HG03439 (cell line): ENCODE data around the gene KRTAP2-3.
"Not testable (repeated sequence)": the region's sequence is repeated elsewhere in the genome, so short reads cannot be mapped to it uniquely, and the experiment has no call there.

Experiments
- ATAC-seq: cut with Tn5 transposase; IDR thresholded peaks from one replicate; pipeline ENCODE4 v1.9.1; 2021; ENCODE audit warnings: mild to moderate bottlenecking, moderate library complexity; ENCODE audit not compliant: unreplicated experiment

Gene KRTAP2-3

DNA sequence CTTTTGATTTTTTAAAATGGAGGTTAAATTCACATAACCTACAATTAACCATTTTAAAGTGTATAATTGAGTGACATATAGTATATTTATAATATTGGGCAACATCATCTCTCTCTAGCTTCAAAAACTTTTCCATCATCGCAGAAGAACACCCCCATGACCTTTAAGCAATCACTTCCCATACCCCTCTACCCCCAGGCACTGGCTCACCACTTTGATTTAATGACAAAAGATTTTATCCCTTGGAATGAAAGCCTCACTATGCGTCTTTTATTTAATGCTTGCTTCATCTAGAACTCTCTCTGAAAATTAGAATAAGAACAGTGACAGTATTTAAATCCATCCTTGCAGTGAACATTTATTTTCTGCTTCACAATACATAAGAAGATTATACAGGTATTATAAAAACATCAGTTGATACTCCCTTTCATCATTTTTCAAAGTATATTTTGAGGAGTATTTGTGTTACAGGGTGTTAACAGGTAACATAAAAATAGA is 22.0 kb downstream of the KRTAP2-3 start:
- ATAC-seq, result no peak

DNA sequence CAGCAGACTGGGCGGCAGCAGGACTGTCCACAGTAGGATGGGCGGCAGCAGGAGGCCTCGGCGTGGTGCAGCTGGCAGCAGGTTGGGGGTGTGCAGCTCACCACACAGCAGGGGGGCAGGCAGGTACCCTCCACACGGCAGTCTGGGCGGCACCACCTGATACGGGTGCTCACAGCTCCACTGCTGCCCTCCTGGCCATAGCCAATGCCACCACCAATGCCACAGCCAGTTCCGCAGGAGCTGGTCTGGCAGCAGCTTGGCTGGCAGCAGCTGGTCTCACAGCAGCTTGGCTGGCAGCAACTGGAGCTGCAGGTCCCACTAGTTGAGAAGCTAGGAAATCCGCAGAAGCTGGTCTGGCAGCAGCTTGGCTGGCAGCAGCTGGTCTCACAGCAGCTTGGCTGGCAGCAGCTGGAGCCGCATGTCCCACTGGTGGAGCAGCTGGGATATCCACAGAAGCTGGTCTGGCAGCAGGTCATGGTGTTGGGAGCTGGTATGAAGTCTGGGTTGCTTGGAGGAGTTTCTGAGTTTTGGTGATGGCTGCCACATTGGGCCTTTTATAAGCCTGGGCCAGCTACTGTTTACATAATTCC is 25.5 kb downstream of the KRTAP2-3 start, which contains the start of gene KRTAP1-3:
KRTAP1-3 (minus strand) TSS at position 529 of the 590 bp plus-strand sequence; CDS start at position 476, 53 bp downstream.
- not testable (repeated sequence) for ATAC-seq

DNA sequence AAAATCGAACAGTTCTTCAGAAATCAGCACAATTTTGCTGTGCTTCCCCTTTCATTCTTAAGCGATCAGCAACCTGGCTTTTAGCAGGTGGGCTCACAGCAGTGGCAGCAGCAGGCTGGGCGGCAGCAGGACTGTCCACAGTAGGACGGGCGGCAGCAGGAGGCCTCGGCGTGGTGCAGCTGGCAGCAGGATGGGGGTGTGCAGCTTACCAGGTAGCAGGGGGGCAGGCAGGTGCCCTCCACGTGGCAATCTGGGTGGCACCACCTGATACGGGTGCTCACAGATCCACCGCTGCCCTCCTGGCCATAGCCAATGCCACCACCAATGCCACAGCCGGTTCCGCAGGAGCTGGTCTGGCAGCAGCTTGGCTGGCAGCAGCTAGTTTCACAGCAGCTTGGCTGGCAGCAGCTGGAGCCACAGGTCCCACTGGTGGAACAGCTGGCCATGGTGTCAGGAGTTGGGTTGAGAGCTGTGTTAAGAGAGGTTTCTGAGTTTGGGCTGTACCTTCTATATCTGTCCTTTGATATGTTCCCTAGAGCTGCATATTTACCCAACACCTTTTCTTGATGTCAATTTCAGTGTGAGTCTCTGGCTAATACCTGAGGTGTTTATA is 30.2 kb downstream of the KRTAP2-3 start, which contains the start of gene KRTAP1-4:
KRTAP1-4 (minus strand) TSS at position 563 of the 613 bp plus-strand sequence; CDS start at position 446, 117 bp downstream.
- ATAC-seq, result no peak

DNA sequence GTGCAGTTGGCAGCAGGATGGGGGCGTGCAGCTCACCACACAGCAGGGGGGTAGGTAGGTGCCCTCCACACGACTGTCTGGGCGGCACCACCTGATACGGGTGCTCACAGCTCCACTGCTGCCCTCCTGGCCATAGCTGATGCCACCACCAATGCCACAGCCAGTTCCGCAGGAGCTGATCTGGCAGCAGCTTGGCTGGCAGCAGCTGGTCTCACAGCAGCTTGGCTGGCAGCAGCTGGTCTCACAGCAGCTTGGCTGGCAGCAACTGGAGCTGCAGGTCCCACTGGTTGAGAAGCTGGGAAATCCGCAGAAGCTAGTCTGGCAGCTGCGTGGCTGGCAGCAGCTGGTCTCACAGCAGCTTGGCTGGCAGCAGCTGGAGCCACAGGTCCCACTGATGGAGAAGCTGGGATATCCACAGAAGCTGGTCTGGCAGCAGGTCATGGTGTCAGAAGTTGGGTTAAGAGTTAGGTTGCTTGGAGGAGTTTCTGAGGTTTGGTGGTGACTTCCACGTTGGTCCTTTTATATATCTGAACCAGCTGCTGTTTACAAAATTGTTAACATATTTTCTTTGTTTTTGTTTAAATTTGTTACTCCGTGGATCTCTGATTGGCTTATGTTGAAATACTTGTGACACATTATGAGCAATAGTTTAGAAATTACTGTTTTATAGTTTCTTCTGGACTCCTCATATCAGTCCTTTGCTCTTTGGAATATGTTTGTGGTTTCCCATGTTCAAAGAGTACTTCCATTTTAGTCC is 33.0 kb downstream of the KRTAP2-3 start, which contains the start of gene KRTAP1-5:
KRTAP1-5 (minus strand) TSS at position 494 of the 757 bp plus-strand sequence; CDS start at position 441, 53 bp downstream.
- ATAC-seq, result no peak

DNA sequence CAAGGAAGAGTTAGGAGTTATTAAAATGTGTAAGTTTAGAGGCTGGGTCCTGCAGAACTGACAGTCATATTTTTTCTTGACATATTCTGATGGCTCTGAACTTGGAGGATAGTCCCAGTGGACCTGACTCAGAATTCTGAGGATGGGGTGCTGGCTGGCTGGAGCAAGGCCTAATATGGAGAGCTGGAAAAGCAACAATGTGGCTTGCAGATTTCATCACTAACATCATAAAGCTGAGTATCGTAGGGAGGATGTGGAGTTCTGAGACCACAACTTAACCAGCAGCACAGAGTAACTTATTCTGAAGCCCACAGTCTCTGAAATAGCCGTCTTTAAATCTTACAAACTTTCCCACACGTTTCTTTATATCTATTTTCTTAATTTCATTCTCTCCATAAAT is 35.2 kb downstream of the KRTAP2-3 start:
- no peak for ATAC-seq

DNA sequence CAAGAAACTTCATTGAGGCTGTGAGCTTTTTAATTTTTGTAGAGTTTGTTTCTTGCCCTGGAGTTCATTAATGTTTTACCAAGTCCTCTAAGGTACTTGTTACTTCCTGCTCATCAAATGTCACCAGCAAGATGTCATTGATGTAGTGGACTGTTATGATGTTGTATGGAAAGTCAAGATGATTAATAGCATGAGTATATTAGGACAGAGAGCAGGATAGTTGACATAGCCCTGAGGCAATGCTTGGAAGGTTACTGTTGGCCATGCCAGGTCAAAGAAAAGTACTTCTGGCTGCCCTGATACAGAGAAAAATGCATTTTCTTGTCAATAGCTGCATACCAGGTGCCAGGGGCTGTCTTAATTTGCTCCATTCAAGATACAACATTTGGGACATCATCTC is 39.6 kb downstream of the KRTAP2-3 start:
- ATAC-seq, result no peak

DNA sequence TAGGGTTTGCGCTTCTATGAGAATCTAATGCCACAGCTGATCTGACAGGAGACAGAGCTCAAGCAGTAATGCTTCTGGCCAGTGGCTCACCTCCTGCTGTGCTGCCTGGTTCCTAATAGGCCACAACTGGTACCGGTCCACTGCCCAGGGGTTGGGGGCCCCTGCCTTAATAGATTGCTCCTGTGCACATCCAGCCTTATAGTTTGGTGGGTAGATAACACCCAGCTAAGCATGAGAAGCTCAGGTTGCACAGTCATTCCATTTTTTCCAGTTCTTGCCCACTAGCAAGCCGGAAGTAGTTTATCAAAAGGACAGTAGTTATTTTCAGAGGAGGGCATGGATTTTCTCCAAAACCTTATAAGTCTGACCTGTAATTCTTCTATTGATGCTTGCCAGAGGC is 40.5 kb downstream of the KRTAP2-3 start:
- no peak for ATAC-seq

DNA sequence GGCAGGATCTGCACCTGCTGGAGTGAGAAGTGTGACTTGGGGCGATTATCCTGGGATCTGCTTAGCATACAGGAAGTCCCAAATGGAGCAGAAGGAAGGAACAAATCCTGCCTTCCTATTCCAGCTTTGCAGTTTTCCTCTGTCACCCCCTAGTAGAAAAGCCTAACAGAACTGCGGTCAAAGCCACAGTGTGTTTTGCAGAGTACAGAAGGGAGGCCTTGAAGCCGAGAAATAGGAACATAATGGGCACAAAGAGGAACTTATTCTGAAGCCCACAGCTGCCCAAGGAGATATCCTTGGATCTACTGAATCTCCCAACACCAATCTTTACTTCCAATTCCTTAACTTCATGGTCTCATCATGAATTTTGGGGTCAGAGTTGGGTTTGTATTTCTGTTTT is 41.4 kb downstream of the KRTAP2-3 start:
- ATAC-seq, result no peak

DNA sequence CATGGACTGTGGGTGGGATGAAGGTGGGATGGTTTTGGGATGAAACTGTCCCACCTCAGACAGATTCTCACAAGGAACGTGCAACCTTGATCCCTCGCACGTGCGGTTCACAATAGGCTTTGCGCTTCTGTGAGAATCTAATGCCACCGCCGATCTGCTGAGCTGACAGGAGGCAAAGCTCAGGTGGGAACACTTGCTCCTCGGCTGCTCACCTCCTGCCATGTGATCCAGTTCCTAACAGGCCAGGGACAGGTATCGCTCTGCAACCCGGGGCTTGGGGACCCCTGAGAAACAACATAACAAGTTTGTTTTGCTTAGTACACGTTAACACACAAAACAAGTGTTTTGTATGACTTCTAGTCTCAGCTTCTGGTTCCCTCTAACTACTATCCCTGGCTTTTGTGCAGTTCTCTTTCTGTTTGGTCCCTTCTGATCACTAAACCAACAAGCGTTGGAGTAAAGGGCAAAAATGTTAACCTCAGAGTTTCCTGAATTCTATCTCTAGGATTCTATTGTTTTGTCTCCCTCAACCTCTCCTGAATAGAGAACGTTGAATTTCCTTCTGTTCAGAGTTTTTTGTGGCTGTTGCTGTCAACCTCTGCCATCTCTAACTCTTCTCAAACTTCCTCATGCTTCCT is 43.2 kb downstream of the KRTAP2-3 start:
- ATAC-seq, result no peak

DNA sequence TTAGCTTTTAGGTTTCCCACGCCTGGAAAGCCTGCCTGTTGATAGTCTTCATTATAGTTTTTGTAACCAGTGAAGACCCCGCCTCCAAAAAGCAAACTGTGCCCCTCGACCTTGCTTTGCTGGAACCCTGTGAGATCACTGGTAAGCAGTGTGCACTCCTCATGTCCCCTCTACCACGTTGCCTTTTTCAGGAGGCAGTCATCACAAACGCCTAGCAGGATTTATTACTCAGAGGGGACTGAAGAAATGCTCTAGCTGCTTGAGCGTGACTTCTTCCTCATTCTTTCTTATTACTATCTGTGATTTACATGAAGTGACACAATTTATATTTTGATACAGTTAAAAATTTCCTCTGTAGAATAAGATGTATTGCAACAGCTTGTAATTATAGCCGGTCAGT is 44.5 kb downstream of the KRTAP2-3 start:
- no peak for ATAC-seq

DNA sequence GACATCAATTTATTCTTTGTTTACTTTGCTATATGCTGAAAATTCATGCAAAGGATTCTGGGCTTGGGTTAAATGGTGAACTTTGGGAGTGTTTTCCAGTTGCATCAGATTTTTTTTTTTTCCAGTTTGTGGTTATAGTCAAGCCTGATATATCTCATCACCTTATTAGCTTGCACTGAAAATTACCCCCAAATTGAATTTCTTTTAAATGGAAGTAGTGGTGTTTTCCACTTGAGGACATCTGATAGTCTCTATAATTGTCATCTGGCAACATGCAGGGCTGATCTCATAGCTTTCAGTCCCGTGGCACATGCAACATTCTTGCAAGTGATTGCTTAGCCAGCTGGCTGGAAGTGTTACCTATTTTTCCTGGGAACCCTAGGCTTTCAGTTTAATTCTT is 46.3 kb downstream of the KRTAP2-3 start:
- ATAC-seq, result no peak

DNA sequence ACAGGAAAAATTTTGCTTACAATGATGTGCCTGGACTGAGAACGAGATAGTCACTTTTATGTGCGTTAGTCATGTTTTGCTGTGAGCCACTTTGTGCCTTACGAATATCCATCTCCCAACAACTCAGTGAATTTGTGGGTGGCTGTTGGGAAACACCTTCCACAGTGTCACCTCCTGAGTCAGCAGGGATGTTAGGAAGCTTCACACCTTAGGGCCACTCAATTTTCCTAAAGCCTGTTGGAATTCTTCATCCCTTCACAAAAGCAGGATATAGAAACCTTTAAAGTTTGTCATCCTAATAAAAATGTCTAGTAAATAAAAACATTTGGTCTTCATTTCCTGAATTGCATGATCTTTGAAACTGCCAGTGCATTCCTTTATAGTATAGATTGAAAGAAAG is 46.7 kb downstream of the KRTAP2-3 start:
- no peak for ATAC-seq

DNA sequence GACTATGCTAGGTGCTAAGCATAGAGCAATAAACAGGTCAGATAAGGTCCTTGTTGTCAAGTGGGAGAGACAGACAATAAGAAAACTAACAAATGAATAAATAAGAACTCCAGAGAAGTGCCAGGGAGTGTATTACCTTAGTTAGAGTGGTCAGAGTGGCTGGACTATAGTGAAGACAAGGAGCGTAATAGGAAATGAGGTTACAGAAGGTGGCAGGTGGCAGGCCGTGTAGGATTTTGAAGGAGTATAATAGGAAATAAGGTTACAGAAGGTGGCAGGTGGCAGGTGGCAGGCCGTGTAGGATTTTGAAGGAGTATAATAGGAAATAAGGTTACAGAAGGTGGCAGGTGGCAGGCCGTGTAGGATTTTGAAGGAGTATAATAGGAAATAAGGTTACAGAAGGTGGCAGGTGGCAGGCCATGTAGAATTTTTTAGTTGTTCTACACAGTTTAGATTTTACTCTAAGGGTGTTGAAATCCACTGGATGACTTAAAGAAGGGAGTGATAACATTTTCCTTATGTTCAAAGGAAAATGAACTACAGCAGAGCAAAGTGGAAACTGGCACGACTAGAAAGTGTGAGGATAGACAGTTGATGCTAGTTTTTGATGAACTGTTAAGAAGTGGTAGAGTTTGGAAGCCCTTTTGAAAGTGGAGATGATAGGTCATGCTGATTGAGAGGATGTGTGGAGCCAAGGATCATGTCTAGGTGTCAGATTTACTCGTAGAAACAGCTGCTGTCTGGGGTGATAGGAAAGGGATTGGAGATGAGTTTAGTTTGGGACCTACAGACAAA is 47.4 kb downstream of the KRTAP2-3 start:
- ATAC-seq, result no peak

DNA sequence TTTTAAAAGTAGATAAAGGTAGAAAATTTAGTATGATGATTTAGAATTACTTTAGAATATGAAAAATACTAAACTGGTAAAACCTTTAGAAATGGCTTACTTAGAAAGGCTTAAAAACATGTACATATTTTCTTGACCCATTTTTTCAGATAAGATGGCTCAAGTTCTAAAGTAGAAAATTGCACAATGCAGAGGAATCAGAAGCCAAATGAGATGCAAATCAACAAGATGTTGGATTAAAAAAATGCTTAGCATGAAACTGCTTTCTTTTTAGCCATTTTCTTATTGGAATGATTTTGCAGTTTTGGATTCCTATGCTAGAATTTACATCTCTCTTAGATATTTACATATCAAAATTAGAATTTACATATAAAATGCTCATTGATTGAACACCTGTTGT is 49.5 kb downstream of the KRTAP2-3 start:
- ATAC-seq, result no peak

DNA sequence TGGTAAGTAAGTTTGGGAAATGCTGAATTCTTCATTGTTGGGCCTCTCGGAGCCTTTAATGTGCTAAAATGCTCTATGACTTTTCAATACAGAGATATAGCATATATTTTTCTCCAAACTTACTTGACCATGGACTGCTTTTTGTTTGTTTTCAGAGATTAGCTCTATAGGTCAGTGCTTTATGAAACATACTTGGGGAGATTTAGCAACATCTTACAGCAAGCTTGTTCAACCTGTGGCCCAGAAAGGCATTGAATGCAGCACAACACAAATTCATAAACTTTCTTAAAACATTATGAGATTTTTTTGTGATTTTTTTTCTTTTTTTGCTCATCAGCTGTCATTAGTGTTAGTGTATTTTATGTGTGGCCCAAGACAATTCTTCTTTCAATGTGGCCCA is 50.0 kb downstream of the KRTAP2-3 start:
- ATAC-seq, result no peak

DNA sequence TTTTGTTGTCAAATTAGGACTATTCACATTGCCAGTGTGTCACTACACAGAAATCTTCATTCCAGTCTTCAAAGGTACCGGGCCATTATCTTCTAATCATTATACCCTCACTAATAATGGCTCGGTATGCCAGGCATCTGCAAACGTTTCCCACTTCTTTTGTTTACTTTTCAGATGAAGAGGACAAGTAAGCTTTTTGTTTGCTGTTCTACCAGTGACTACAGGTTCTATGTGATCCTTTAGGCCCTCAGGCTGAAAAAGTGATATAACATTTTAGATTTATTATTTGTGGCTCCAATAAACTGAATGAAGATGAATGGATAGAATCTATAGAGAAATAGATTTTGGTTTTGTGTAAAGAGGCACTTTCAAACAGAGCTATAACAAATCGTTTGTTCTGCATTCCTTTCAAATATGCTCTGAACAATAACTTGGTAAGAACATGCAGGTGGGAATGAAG is 50.6 kb downstream of the KRTAP2-3 start:
- no peak for ATAC-seq
